Peyer's patch (tissue), 4 donors: ENCODE measurements around the gene WDR59. TPM values are rescaled to one million over a fixed set of nuclear protein-coding genes. Genes with fewer than 3 reads are reported as not detected.
"Not testable (repeated sequence)": the region's sequence is repeated elsewhere in the genome, so short reads cannot be mapped to it uniquely, and the experiment has no call there.

Experiments
- DNase-seq, 3 donors: peaks; one replicate each; pipeline ENCODE4 v3.0.0-alpha.2; 2017 to 2019
- H3K27ac ChIP-seq, 4 donors: fragments of 200-600 bp; sonication (generic); one replicate each; pipeline ENCODE4 v1.5.1; 2016 to 2019
- H3K27me3 ChIP-seq, 2 donors: fragments of 200-600 bp; sonication (generic); one replicate each; pipeline ENCODE4 v1.5.1; 2019
- H3K36me3 ChIP-seq, 3 donors: fragments of 200-600 bp; sonication (generic); one replicate each; pipeline ENCODE4 v1.5.1; 2016 to 2019
- H3K4me1 ChIP-seq, 4 donors: fragments of 200-600 bp; sonication (generic); one replicate each; pipeline ENCODE4 v1.5.1; 2016 to 2019
- H3K4me3 ChIP-seq, 4 donors: fragments of 200-600 bp; sonication (generic); 1 replicate in 3 of 4; 2 replicates in 1 of 4; pipeline ENCODE4 v1.5.1; 2016 to 2019; ENCODE audit warnings: mild to moderate bottlenecking in 1 of 4
- H3K9me3 ChIP-seq, 4 donors: fragments of 200-600 bp; sonication (generic); one replicate each; pipeline ENCODE4 v1.5.1; 2016 to 2019; ENCODE audit warnings: mild to moderate bottlenecking in 1 of 4
- POLR2A ChIP-seq, 2 donors: fragments of 450-650 bp; IDR thresholded peaks; one replicate each; pipeline ENCODE4 v1.5.1; 2017; ENCODE audit warnings: antibody characterized with exemption in 2 of 2, mild to moderate bottlenecking in 2 of 2, moderate library complexity in 2 of 2
- total RNA-seq, 4 donors: library from RNA; depleted of rRNA; stranded (reverse); fragments of >200 nt; gene quantifications; one replicate each; pipeline ENCODE4 v1.1.0, GENCODE V29; 2016
- TF ChIP-seq, protein P1 (sequence below), 6 experiments: fragments of 450-650 bp in 4 of 6; fragments of 200-600 bp in 2 of 6; sonication (generic) in 1 of 6; IDR thresholded peaks; one replicate each; pipeline ENCODE4 v1.5.1; 2017 to 2019; ENCODE audit warnings: antibody characterized with exemption in 6 of 6, mild to moderate bottlenecking in 3 of 6, moderate library complexity in 1 of 6

WDR59 gene
- total RNA-seq, 4 donors from 2014 or later = 32.9 to 127 (median 102) TPM

DNA sequence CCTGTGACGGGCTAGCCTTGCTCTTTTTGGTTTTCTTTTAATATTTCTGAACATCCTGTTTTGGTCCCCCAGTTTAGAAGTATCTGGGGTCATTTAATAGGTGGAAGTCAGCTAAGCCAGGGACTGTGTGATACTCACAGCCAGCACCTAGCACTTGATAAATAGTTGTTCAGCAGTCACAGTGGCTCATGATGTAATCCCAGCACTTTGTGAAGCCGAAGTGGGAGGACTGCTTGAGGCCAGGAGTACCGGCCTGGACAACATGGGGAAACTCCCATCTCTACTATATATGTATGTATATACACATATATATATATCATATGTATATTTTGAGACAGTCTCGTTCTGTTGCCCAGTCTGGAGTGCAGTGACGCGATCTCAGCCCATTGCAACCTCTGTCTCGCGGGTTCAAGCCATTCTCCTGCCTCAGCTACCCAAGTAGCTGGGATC is 12.1 kb upstream of the WDR59 start:
- TF ChIP-seq POLR2A (IDR thresholded peaks at IDR 0.05) = no peak
- TF ChIP-seq, protein P1, sequence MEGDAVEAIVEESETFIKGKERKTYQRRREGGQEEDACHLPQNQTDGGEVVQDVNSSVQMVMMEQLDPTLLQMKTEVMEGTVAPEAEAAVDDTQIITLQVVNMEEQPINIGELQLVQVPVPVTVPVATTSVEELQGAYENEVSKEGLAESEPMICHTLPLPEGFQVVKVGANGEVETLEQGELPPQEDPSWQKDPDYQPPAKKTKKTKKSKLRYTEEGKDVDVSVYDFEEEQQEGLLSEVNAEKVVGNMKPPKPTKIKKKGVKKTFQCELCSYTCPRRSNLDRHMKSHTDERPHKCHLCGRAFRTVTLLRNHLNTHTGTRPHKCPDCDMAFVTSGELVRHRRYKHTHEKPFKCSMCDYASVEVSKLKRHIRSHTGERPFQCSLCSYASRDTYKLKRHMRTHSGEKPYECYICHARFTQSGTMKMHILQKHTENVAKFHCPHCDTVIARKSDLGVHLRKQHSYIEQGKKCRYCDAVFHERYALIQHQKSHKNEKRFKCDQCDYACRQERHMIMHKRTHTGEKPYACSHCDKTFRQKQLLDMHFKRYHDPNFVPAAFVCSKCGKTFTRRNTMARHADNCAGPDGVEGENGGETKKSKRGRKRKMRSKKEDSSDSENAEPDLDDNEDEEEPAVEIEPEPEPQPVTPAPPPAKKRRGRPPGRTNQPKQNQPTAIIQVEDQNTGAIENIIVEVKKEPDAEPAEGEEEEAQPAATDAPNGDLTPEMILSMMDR (IDR thresholded peaks at IDR 0.05) = no peak

DNA sequence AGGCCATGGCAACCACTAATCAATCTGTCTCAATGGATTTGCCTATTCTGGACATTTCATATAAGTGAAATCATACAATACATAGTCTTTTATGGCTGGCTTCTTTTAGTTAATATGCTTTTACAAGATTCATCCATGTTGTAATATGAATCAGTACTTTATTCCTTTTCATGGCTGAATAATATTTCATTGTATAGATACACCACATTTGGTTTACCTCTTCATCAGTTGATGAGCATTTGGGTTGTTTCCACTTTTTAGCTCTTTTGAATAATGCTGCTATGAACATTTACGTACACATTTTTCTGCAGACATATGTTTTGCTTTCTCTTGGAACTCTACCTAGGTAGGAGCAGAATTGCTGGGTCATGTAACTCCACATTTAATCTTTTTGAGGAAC is 11.1 kb upstream of the WDR59 start:
- Histone ChIP-seq H3K27me3 (no peaks in the 10 kb centered on the region), H3K4me1 (peaks cover 0 to 40% (median 9%) of the 10 kb centered on the region in 4 donors), H3K4me3 (no peak overlapping the region), H3K27ac (no peak overlapping the region), H3K9me3 (no peaks in the 10 kb centered on the region), H3K36me3 (no peaks in the 10 kb centered on the region)
- TF ChIP-seq, protein P1 (IDR thresholded peaks at IDR 0.05) = no peak
- no peak for TF ChIP-seq POLR2A (IDR thresholded peaks at IDR 0.05)
- no peak for DNase-seq

More for the DNA sequence above, 12.1 kb upstream of the WDR59 start:
- H3K27me3 ChIP-seq = no peaks in the 10 kb centered on the region
- H3K4me3 ChIP-seq = no peak overlapping the region
- no peaks in the 10 kb centered on the region for H3K9me3 ChIP-seq
- DNase-seq = no peak
- peaks cover 0 to 34% (median 8%) of the 10 kb centered on the region in 4 donors for H3K4me1 ChIP-seq
- no peaks in the 10 kb centered on the region for H3K36me3 ChIP-seq
- H3K27ac ChIP-seq = no peak overlapping the region

DNA sequence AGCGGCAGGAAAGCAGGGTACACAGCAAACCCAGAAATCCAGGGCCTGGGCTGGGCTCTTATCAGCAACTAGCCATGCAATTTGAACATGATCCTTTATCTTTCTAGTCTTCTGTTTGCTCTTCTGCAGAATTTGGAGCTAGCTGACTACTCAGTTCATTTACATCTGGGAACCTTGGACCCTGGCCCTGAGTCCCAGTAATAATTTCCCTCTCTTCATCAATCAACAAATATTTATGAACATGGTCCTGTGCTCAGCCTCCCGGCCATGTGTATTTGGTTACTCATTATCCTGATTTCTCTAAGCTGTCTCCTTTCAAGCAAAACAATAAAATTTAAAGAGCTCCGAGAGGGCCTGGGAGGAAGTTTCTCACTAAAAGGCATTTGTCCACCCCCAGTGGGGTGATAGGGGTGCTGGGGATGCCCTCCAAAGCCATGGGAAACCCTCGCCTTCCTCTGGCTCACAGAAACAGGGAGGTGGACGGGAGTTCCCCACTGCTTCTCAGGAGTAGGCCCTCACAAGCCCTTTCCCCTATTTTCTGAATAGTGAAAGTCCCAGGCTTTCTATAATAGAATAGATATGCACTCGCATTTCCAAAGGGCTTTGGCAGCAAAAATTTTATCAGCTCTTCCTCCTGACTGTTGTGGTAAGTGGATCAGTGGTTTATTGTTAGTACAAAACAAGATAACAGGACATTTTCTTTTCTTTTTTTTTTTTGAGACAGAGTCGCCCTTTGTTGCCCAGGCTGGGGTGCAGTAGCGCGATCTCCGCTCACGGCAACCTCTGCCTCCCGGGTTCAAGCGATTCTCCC is 6.9 kb upstream of the WDR59 start:
- Histone ChIP-seq H3K27ac (peak overlapping the region in 2 of 4 donors; percentile 64 to 70), H3K27me3 (no peaks in the 10 kb centered on the region), H3K4me3 (peak overlapping the region in 2 of 4 donors; percentile 2 to 20), H3K9me3 (no peaks in the 10 kb centered on the region), H3K36me3 (no peaks in the 10 kb centered on the region), H3K4me1 (peaks cover 0 to 21% (median 1%) of the 10 kb centered on the region in 4 donors)
- DNase-seq = peak in 2 of 3 donors; percentile 60 to 73
- TF ChIP-seq, protein P1 (IDR thresholded peaks at IDR 0.05) = no peak
- TF ChIP-seq POLR2A (IDR thresholded peaks at IDR 0.05) = no peak

DNA sequence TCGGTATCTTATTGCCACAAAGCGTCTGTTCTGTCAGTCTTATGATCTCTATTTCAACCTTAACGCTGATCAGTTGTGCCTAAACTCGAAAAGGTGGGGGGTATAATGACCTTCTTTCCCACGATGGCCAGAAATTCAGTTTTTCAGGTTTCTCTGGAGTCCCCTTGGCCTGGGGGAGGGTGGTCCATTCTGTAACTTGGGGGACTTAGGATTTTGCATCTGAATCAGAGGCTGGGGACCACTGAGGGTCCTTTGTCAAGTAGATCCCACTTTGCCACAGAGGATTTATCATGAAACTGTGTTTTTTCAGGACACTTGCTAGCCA is 6.3 kb upstream of the WDR59 start:
- no peaks in the 10 kb centered on the region for H3K27me3 ChIP-seq
- no peak for DNase-seq
- H3K4me1 ChIP-seq = peaks cover 0 to 21% (median 1%) of the 10 kb centered on the region in 4 donors
- H3K9me3 ChIP-seq = no peaks in the 10 kb centered on the region
- H3K4me3 ChIP-seq = no peak overlapping the region
- TF ChIP-seq POLR2A (IDR thresholded peaks at IDR 0.05) = no peak
- TF ChIP-seq, protein P1 (IDR thresholded peaks at IDR 0.05) = no peak
- H3K36me3 ChIP-seq = no peaks in the 10 kb centered on the region
- peak overlapping the region in 1 of 4 donors; percentile 56 for H3K27ac ChIP-seq

DNA sequence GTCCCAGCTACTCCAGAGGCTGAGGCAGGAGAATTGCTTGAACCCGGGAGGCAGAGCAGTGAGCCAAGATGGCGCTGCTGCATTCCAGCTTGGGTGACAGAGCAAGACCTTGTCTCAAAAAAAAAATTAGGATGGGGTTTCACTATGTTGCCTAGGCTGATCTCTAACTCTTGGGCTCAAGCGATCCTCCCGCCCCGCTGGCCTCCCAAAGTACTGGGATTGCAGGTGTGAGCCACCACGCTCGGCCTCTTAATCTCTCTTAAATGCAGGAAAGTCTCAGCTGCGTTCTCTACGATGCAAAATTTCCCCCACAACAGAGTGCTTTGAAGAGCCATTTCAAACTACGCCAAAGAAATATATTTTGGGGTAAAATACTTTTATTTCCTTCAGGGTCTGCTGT is 5.9 kb upstream of the WDR59 start:
- H3K9me3 ChIP-seq = no peaks in the 10 kb centered on the region
- H3K27me3 ChIP-seq = no peaks in the 10 kb centered on the region
- H3K36me3 ChIP-seq = no peaks in the 10 kb centered on the region
- H3K4me1 ChIP-seq = peaks cover 0 to 21% (median 1%) of the 10 kb centered on the region in 4 donors
- no peak overlapping the region for H3K4me3 ChIP-seq
- TF ChIP-seq POLR2A (IDR thresholded peaks at IDR 0.05) = no peak
- TF ChIP-seq, protein P1 (IDR thresholded peaks at IDR 0.05) = no peak
- no peak for DNase-seq
- H3K27ac ChIP-seq = peak overlapping the region in 1 of 4 donors; percentile 56

DNA sequence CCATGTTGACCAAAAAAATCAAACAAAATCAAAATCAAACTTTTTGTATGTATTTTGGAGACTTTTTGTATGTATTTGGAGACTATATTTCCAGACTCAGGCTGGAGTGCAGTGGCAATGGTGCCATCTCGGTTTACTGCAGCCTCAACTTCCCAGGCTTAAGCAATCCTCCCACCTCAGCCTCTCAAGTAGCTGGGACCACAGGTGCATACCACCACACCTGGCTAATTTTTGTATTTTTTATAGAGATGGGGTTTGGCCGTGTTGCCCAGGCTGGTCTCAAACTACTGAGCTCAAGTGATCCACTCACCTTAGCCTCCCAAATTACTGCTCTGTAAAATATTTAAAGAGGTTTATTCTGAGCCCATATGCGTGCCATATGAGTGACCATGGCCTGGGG is 4.9 kb upstream of the WDR59 start:
- H3K27me3 ChIP-seq, H3K36me3 ChIP-seq, H3K27ac ChIP-seq, H3K9me3 ChIP-seq, DNase-seq, H3K4me3 ChIP-seq: not testable (repeated sequence)
- H3K4me1 ChIP-seq = peaks cover 0 to 21% (median 1%) of the 10 kb centered on the region in 4 donors
